HFF-Myc (cell line): ENCODE measurements around the gene SLC66A1.

Experiments
- DNase-seq: peaks from one replicate; pipeline ENCODE4 v3.0.0-alpha.2; 2011; ENCODE audit warnings: low read depth; ENCODE audit errors: extremely low read depth
- H3K4me3 ChIP-seq: replicated peaks from 2 replicates; pipeline ENCODE4 v1.5.1; 2011; ENCODE audit warnings: low read depth, mild to moderate bottlenecking, control low read depth, low read length
- TF ChIP-seq, protein P1 (sequence below): IDR thresholded peaks from 2 replicates; pipeline ENCODE4 v1.5.1; 2012; ENCODE audit warnings: mild to moderate bottlenecking, low read depth, low read length, control low read depth; ENCODE audit errors: missing control alignments

SLC66A1 gene

DNA sequence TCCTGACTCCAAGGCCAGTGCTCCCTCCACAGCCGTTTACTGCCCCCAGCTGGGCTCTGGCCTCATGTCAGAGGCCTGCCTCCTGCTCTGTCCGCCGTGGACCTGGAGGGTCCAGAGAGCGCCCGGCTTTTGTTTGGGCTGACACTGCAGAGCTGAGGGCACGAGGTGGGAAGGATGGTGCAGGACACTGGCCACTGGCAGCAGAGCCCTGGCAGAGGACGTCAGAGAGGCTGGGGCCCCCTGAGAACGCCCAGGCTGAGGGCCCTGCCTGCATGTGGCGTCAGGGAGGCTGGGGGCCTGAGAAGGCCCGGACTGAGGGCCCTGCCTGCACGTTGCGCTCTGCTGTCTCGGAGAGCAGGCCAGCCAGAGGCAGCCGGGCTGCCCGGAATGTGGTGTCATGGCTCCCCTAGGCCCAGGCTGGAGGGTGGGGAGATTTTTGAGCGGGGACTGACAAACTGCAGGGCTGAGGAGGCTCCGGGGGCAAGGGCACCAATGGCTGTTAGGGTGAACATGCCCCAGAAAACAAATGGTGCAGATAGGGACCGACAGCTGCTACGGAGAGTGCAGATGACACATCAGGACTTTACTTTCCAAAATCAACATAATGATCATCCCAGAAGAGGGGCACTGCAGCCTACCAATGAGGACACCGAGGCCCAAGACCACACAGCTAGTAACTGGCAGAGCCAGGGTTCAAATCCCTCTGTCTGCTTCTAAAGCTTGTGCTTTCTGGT, 31.7 kb downstream of the SLC66A1 start:
- H3K4me3 ChIP-seq: no peak overlapping the region
- TF ChIP-seq, protein P1, sequence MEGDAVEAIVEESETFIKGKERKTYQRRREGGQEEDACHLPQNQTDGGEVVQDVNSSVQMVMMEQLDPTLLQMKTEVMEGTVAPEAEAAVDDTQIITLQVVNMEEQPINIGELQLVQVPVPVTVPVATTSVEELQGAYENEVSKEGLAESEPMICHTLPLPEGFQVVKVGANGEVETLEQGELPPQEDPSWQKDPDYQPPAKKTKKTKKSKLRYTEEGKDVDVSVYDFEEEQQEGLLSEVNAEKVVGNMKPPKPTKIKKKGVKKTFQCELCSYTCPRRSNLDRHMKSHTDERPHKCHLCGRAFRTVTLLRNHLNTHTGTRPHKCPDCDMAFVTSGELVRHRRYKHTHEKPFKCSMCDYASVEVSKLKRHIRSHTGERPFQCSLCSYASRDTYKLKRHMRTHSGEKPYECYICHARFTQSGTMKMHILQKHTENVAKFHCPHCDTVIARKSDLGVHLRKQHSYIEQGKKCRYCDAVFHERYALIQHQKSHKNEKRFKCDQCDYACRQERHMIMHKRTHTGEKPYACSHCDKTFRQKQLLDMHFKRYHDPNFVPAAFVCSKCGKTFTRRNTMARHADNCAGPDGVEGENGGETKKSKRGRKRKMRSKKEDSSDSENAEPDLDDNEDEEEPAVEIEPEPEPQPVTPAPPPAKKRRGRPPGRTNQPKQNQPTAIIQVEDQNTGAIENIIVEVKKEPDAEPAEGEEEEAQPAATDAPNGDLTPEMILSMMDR: no peak
- DNase-seq: no peak

DNA sequence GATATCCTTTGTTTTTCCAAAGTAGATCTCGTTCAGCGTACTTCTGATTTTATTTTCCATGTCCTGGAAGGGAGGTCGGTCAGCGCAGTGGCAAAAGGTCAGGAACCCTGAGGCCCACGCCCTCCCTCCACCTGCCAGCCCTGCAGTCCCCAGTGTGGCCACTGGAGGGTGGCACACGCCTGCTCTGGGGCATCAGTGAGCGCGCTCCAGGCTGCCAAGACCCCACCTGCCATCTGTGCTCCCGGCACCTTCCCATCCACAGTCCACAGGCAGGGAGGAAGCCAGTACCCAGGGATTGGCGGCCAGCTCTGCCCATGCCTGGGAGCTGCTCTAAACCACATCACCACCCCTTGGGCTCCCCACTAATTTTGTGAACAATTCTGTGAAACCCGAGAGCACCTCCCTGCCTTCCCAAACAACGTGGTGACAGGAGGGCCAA, 32.3 kb downstream of the SLC66A1 start:
- no peak for DNase-seq
- TF ChIP-seq, protein P1: peak; percentile 80
- no peak overlapping the region for H3K4me3 ChIP-seq

DNA sequence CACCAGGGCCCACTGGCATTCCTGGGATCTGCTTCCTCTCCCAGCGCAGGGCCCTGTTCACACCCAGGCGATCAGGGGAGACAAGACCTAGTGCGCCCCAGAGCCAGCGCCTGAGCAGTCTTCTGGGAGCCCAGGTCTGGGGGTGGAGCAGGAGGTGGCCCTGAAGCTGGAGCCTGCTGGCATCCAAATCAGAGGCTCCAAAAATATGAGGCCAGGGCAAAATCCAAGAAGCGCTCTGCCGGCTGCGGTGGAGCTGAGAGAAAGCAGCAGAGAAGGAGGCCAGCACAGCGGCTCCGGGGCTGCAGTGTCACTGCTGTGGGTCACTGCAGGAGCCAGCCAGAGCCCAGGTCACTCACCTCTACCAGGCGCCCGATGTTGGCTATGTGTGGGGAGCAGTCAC, 32.7 kb downstream of the SLC66A1 start:
- TF ChIP-seq, protein P1: no peak
- H3K4me3 ChIP-seq: no peak overlapping the region
- DNase-seq: no peak

DNA sequence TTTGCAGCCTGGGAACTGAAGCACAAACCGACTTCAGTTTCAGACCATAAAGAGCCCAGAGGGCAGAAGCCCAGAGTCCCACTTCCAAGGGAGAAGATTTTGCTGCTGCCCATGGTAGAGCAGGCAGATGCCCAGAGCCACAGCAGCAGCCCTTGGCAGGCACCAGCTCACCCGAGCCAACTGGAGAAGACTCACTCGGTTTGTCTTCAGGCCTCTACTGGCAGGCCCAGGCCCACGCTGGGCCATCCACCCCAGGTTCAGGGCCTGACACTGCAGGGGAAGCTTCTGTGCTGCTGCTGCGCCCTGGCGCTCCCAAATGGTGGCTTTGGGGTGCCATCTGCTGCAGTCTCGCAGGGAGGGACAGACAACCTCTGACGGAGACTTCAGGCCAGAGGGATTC, 33.3 kb downstream of the SLC66A1 start:
- DNase-seq: no peak
- TF ChIP-seq, protein P1: no peak
- H3K4me3 ChIP-seq: no peak overlapping the region

DNA sequence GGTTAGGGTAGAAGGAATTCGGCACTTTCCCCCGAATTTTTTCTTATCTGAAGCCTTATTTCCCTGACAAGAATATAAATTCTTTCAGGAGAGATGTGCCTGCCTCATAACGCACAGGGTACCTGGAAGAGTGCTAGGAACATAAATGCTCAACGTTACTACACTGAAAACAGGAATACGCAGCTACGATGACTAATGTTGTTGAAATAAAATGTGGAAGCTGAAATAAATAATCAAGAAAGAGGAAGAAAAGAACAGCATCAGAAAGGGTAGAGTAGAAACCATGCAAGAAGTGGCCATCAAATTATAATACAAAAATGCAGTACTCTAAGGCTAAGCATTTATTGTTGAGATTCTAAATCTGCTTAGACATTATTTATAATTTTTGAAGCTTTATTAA, 33.9 kb downstream of the SLC66A1 start:
- TF ChIP-seq, protein P1: no peak
- no peak for DNase-seq
- no peak overlapping the region for H3K4me3 ChIP-seq

DNA sequence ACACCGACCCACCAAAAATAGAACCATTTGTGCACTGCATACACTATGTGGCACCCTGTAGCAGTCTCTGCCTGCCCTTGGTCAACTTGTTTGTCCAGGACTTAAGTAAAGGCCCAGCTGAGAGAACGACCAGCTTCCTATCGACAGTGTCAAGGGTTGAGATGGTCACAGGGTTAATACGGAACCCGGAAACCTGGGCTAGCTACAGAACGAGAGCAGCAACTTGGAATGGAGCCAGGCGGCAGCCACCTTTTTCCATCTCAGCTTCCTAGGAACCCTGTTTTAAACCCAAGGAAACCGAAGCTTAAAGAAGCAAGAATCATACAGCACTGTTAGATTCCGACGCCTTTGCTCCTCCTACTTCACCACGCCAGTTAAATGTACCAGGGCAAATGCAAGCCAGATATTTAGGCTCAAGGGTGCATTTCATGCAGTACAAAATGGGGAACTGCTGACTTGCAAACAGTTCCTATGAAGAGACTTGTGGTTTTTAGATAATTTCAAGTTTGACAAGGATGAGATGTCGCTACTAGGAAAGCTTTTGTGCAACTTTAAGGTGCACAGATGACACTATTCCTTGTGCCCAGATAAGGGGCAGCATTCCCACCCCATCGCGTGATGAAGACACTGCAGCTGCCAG, 35.5 kb downstream of the SLC66A1 start:
- TF ChIP-seq, protein P1: no peak
- no peak for DNase-seq
- no peak overlapping the region for H3K4me3 ChIP-seq
